H1 (cell line): ENCODE results near the gene DLST. TPM values are rescaled to one million over a fixed set of nuclear protein-coding genes. Genes with fewer than 3 reads are reported as not detected.

ENCODE experiments used
- CTCF ChIA-PET: fragments of 300-600 bp; sonication (Branson Sonifier 250); formaldehyde crosslinking; loops from one replicate; lab custom pipeline; 2021; ENCODE audit not compliant: partially characterized antibody; lab: Charles Lee
- POLR2A ChIA-PET: fragments of 300-600 bp; sonication (Branson Sonifier 250); formaldehyde crosslinking; loops from one replicate; lab custom pipeline; 2021; ENCODE audit warnings: inconsistent platforms; ENCODE audit not compliant: partially characterized antibody; lab: Charles Lee
- DNase-seq, 2 experiments: peaks; one replicate each; pipeline versions ENCODE4 v3.0.0 to v3.0.0-alpha.2; 2010 to 2022; ENCODE audit warnings: low spot score in 2 of 2, low read depth in 1 of 2, mixed read lengths in 1 of 2
- FAIRE-seq: peaks from 2 replicates; lab custom pipeline; 2011; peaks lifted over from hg19 to GRCh38; lab: Jason Lieb, UNC
- H2AFZ ChIP-seq: 2 replicates; pipeline ENCODE4 v1.8.1; 2012; ENCODE audit warnings: low read length, inconsistent platforms
- H2AK5ac ChIP-seq: 2 replicates; pipeline ENCODE4 v1.6.1; 2013; ENCODE audit warnings: low read depth, low read length
- H2BK120ac ChIP-seq: replicated peaks from 2 replicates; pipeline ENCODE3; 2013; ENCODE audit warnings: low read depth, low read length, inconsistent platforms
- H2BK12ac ChIP-seq: 2 replicates; pipeline ENCODE4 v1.6.1; 2013; ENCODE audit warnings: low read depth, low read length
- H2BK15ac ChIP-seq: 2 replicates; pipeline ENCODE4 v1.6.1; 2013; ENCODE audit warnings: low read length
- H2BK20ac ChIP-seq: 2 replicates; pipeline ENCODE4 v1.6.1; 2013; ENCODE audit warnings: low read length
- H2BK5ac ChIP-seq: 2 replicates; pipeline ENCODE4 v1.6.1; 2013; ENCODE audit warnings: low read depth, low read length
- H3K14ac ChIP-seq: 2 replicates; pipeline ENCODE4 v1.6.1; 2013; ENCODE audit warnings: inconsistent platforms; ENCODE audit not compliant: insufficient read length
- H3K18ac ChIP-seq: 2 replicates; pipeline ENCODE4 v1.6.1; 2013; ENCODE audit warnings: low read length; ENCODE audit errors: extremely low read depth
- H3K23ac ChIP-seq: 2 replicates; pipeline ENCODE4 v1.6.1; 2013; ENCODE audit warnings: inconsistent platforms; ENCODE audit not compliant: insufficient read length
- H3K23me2 ChIP-seq: 2 replicates; pipeline ENCODE4 v1.6.1; 2013; ENCODE audit warnings: low read depth, low read length
- H3K27ac ChIP-seq: 2 replicates; pipeline ENCODE4 v1.6.1; 2011; ENCODE audit warnings: low read depth, low read length, inconsistent platforms
- H3K27me3 ChIP-seq, 4 experiments: replicated peaks in 1 of 4; 1 replicate in 1 of 4; 2 replicates in 3 of 4; pipeline versions ENCODE4 v1.6.1 to v1.8.1; 2011 to 2013; ENCODE audit warnings: low read length in 3 of 4, mild to moderate bottlenecking in 3 of 4, inconsistent platforms in 2 of 4, mixed read lengths in 2 of 4, moderate library complexity in 1 of 4; ENCODE audit not compliant: control insufficient read depth in 3 of 4, insufficient read depth in 3 of 4; ENCODE audit errors: extremely low read depth in 1 of 4
- H3K36me3 ChIP-seq, 4 experiments: 2 replicates each; pipeline versions ENCODE4 v1.6.1 to v1.8.1; 2011 to 2013; ENCODE audit warnings: mild to moderate bottlenecking in 4 of 4, low read length in 3 of 4, moderate library complexity in 2 of 4, control low read depth in 1 of 4, inconsistent platforms in 1 of 4; ENCODE audit not compliant: insufficient read depth in 4 of 4, control insufficient read depth in 2 of 4
- H3K4ac ChIP-seq: replicated peaks from 2 replicates; pipeline ENCODE3; 2013; ENCODE audit warnings: low read length, low read depth, mixed read lengths, inconsistent platforms; ENCODE audit not compliant: insufficient read length
- H3K4me1 ChIP-seq, 4 experiments: replicated peaks in 1 of 4; 1 replicate in 1 of 4; 2 replicates in 3 of 4; pipeline versions ENCODE4 v1.6.1 to v1.8.1; 2011 to 2013; ENCODE audit warnings: low read length in 3 of 4, inconsistent platforms in 2 of 4, mixed read lengths in 1 of 4; ENCODE audit not compliant: insufficient read depth in 4 of 4, control insufficient read depth in 3 of 4
- H3K4me2 ChIP-seq, 2 experiments: 2 replicates each; pipeline versions ENCODE4 v1.6.1 to v1.8.1; 2011 to 2013; ENCODE audit warnings: low read depth in 2 of 2, low read length in 2 of 2, control low read depth in 1 of 2, inconsistent platforms in 1 of 2, mild to moderate bottlenecking in 1 of 2; ENCODE audit not compliant: insufficient read depth in 1 of 2
- H3K4me3 ChIP-seq, 4 experiments: fragments of 200-600, 300-600 bp in 1 of 4; sonication (generic), shearing (Covaris generic), sonication (Bioruptor Twin) in 1 of 4; 2 replicates each; pipeline versions ENCODE4 v1.5.1 to v1.8.1; 2011 to 2016; ENCODE audit warnings: low read length in 4 of 4, low read depth in 3 of 4, control low read depth in 2 of 4, inconsistent platforms in 2 of 4, mild to moderate bottlenecking in 2 of 4, mixed read lengths in 1 of 4, moderate library complexity in 1 of 4; ENCODE audit not compliant: insufficient read depth in 2 of 4; ENCODE audit errors: extremely low read depth in 1 of 4
- H3K56ac ChIP-seq: replicated peaks from 2 replicates; pipeline ENCODE3; 2013; ENCODE audit warnings: low read depth, mild to moderate bottlenecking, mixed read lengths, low read length, inconsistent platforms; ENCODE audit not compliant: insufficient read length
- H3K79me1 ChIP-seq: 2 replicates; pipeline ENCODE4 v1.6.1; 2013; ENCODE audit warnings: low read depth, low read length, control low read depth
- H3K79me2 ChIP-seq, 2 experiments: 2 replicates each; pipeline versions ENCODE4 v1.6.1 to v1.8.1; 2012 to 2013; ENCODE audit warnings: low read length in 2 of 2, mild to moderate bottlenecking in 2 of 2, inconsistent platforms in 1 of 2; ENCODE audit not compliant: insufficient read depth in 2 of 2, control insufficient read depth in 1 of 2
- H3K9ac ChIP-seq, 4 experiments: replicated peaks in 1 of 4; 1 replicate in 1 of 4; 2 replicates in 3 of 4; pipeline versions ENCODE4 v1.6.1 to v1.8.1; 2011 to 2013; ENCODE audit warnings: low read depth in 3 of 4, low read length in 3 of 4, control low read depth in 2 of 4, mild to moderate bottlenecking in 2 of 4, moderate library complexity in 2 of 4, inconsistent platforms in 1 of 4; ENCODE audit errors: extremely low read depth in 1 of 4
- H3K9me3 ChIP-seq, 2 experiments: 2 replicates each; pipeline versions ENCODE4 v1.6.1 to v1.8.1; 2012 to 2013; ENCODE audit warnings: mild to moderate bottlenecking in 2 of 2, moderate library complexity in 2 of 2, control low read depth in 1 of 2, inconsistent platforms in 1 of 2, low read depth in 1 of 2, low read length in 1 of 2, mixed read lengths in 1 of 2; ENCODE audit not compliant: insufficient read depth in 2 of 2
- H4K20me1 ChIP-seq, 2 experiments: replicated peaks in 1 of 2; 2 replicates each; pipeline versions ENCODE3 to v1.8.1; 2011 to 2013; ENCODE audit warnings: inconsistent platforms in 2 of 2, low read length in 2 of 2, mild to moderate bottlenecking in 1 of 2; ENCODE audit not compliant: insufficient read depth in 2 of 2, control insufficient read depth in 1 of 2
- H4K5ac ChIP-seq: 2 replicates; pipeline ENCODE4 v1.6.1; 2013; ENCODE audit warnings: low read length, low read depth, mixed read lengths, inconsistent platforms; ENCODE audit not compliant: insufficient read length
- H4K8ac ChIP-seq: 2 replicates; pipeline ENCODE4 v1.8.0; 2013; ENCODE audit warnings: mild to moderate bottlenecking, moderate library complexity, low read length, inconsistent platforms; ENCODE audit not compliant: insufficient read depth; ENCODE audit errors: extremely low read depth
- H4K91ac ChIP-seq: replicated peaks from 2 replicates; pipeline ENCODE3; 2013; ENCODE audit warnings: low read length, mixed read lengths, inconsistent platforms; ENCODE audit not compliant: insufficient read length
- GTF2F1 ChIP-seq: IDR thresholded peaks from 2 replicates; pipeline ENCODE4 v1.6.1; 2012; ENCODE audit warnings: low read depth, low read length, improper control_type of control experiment, borderline replicate concordance
- KDM1A ChIP-seq: fragments of 200-600, 300-600 bp; sonication (generic); IDR thresholded peaks from 2 replicates; pipeline ENCODE4 v1.7.1; 2016; ENCODE audit warnings: mild to moderate bottlenecking, low read length, borderline replicate concordance
- RNF2 ChIP-seq: fragments of 200-900, 300-1000 bp; sonication (generic); IDR thresholded peaks from 2 replicates; pipeline ENCODE4 v1.7.1; 2016; ENCODE audit warnings: borderline replicate concordance, low read depth, mild to moderate bottlenecking, antibody characterized with exemption, low read length; ENCODE audit not compliant: poor library complexity, severe bottlenecking; ENCODE audit errors: missing control alignments
- RXRA ChIP-seq: IDR thresholded peaks from 2 replicates; pipeline ENCODE4 v1.6.1; 2011; ENCODE audit warnings: low read depth, mild to moderate bottlenecking, low read length, moderate library complexity; ENCODE audit not compliant: insufficient read depth
- SAP30 ChIP-seq: fragments of 300-600 bp; sonication (generic); IDR thresholded peaks from 2 replicates; pipeline ENCODE4 v1.7.1; 2012; ENCODE audit warnings: low read length, moderate library complexity, mild to moderate bottlenecking, inconsistent platforms; ENCODE audit not compliant: insufficient read depth, insufficient replicate concordance
- SP1 ChIP-seq: IDR thresholded peaks from 2 replicates; pipeline ENCODE4 v1.6.1; 2011; ENCODE audit warnings: low read depth, low read length
- TAF7 ChIP-seq: optimal IDR thresholded peaks from 2 replicates; pipeline ENCODE3; 2011; ENCODE audit warnings: low read depth, mild to moderate bottlenecking, inconsistent platforms, low read length, moderate library complexity, borderline replicate concordance
- TBP ChIP-seq: IDR thresholded peaks from 2 replicates; pipeline ENCODE4 v1.6.1; 2011; ENCODE audit warnings: low read depth, low read length, improper control_type of control experiment
- TEAD4 ChIP-seq: IDR thresholded peaks from 2 replicates; pipeline ENCODE4 v1.6.1; 2012; ENCODE audit warnings: low read depth, low read length, inconsistent platforms, mixed read lengths
- ZNF274 ChIP-seq: IDR thresholded peaks from 2 replicates; pipeline ENCODE4 v1.7.0; 2012; ENCODE audit warnings: low read length, borderline replicate concordance; ENCODE audit errors: extremely low read depth
- WGBS, 2 experiments: shearing (Covaris generic) in 1 of 2; methylation state at CpG; one replicate each; pipeline versions ENCODE4 v1.1.6 to v1.1.7; 2013 to 2015; ENCODE audit warnings: low lambda C conversion rate in 2 of 2, mixed read lengths in 2 of 2, inconsistent platforms in 1 of 2, low coverage in 1 of 2, missing lambda C conversion rate in 1 of 2; ENCODE audit not compliant: insufficient replicate concordance in 2 of 2, insufficient coverage in 1 of 2, insufficient read length in 1 of 2; ENCODE audit errors: extremely low coverage in 1 of 2, missing lambda C conversion rate in 1 of 2; 5-methylcytosine and 5-hydroxymethylcytosine counted together
- polyA plus RNA-seq, 7 experiments: library from polyadenylated mRNA; depleted of rRNA in 3 of 7; stranded (reverse) in 5 of 7; unstranded in 2 of 7; fragments of >200 nt in 5 of 7; fragments of 200-250 nt in 2 of 7; gene quantifications; 1 replicate in 5 of 7; 2 replicates in 1 of 7; 4 replicates in 1 of 7; pipeline versions ENCODE4 v1.2.1 to v1.2.3, GENCODE V29; 2011 to 2013; ENCODE audit warnings: missing spikeins in 2 of 7, mixed read lengths in 2 of 7
- total RNA-seq: library from RNA; stranded (reverse); fragmentation: NEBNext Ultra II Directional; extraction: Animal tissue kit (Norgen Biotek cat#: 25700); gene quantifications from 2 replicates; pipeline ENCODE4 v1.2.1, GENCODE V29; 2021
- TF ChIP-seq, protein P1 (sequence below), 3 experiments: IDR thresholded peaks; 1 replicate in 2 of 3; 2 replicates in 1 of 3; pipeline versions ENCODE4 v1.5.1 to v1.6.1; 2011; ENCODE audit warnings: low read length in 3 of 3, mild to moderate bottlenecking in 3 of 3, inconsistent platforms in 2 of 3, low read depth in 1 of 3, moderate library complexity in 1 of 3; ENCODE audit not compliant: insufficient read depth in 1 of 3; ENCODE audit errors: control extremely low read depth in 1 of 3

Gene DLST
- total and polyA plus RNA-seq, 2 of the 8 experiments (the other 6 are each of a cell fraction or from before 2014, with no cell fraction given): 96.5 to 117 TPM

DNA sequence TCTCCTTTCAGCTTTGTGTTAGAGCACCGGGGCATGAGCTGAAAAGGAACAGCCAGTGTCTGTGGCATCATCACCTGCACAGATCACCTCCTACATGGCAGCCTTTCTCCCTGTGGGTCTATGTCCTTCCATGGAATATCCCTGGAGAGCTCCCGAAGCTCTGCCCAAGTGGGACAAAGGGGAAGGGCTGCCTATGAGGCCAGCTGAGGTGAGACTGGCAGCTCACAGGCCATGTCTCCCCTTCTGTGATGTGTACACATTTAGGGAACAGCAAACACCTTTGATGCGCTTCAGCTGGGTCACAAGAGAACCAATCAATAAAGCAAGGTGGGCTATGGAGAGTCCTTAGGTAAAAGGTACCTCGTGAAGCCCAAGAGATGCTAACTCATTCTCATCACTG lies 9.9 kb upstream of the DLST start:
- H3K23ac ChIP-seq: no peak overlapping the region
- ChIA-PET POLR2A (interaction anchor here (1.2 to 1.7 kb wide), 3 partner anchors 9 to 11 kb away, joined by 3 to 9 read pairs (median 3); no protein-coding TSS in a partner anchor), CTCF (interaction anchor here (0.8 to 17.5 kb wide), 8 partner anchors 9 to 263 kb away, joined by 3 to 364 read pairs (median 6); no protein-coding TSS in a partner anchor)
- no peak overlapping the region for H3K56ac ChIP-seq
- no peak overlapping the region for H2BK5ac ChIP-seq
- no peak overlapping the region for H4K91ac ChIP-seq
- no peak overlapping the region for H3K4me2 ChIP-seq
- no peak overlapping the region for H3K4ac ChIP-seq
- no peaks in the 10 kb centered on the region for H3K23me2 ChIP-seq
- no peak for FAIRE-seq
- no peak overlapping the region for H4K8ac ChIP-seq
- H3K79me2 ChIP-seq: no peaks in the 10 kb centered on the region
- H3K14ac ChIP-seq: no peak overlapping the region
- H2BK120ac ChIP-seq: no peak overlapping the region
- H3K18ac ChIP-seq: no peak overlapping the region
- no peak overlapping the region for H3K9ac ChIP-seq
- H2BK20ac ChIP-seq: no peak overlapping the region
- no peaks in the 10 kb centered on the region for H3K36me3 ChIP-seq
- no peak overlapping the region for H2AFZ ChIP-seq
- no peak overlapping the region for H2BK12ac ChIP-seq
- H3K4me3 ChIP-seq: no peak overlapping the region
- no peaks in the 10 kb centered on the region for H4K20me1 ChIP-seq
- H3K9me3 ChIP-seq: no peaks in the 10 kb centered on the region
- no peak overlapping the region for H3K27ac ChIP-seq
- no peak overlapping the region for H4K5ac ChIP-seq
- no peak for DNase-seq
- WGBS, 2 experiments: 91% methylated on average over 4 of the region's 4 CpGs; no CpG with 5 or more reads in 1 of the 2 experiments
- no peaks in the 10 kb centered on the region for H3K79me1 ChIP-seq
- no peak overlapping the region for H2AK5ac ChIP-seq
- peaks cover 0 to 5% (median 3%) of the 10 kb centered on the region in 4 experiments; a peak in 3 of 7 replicates for H3K4me1 ChIP-seq
- no peak overlapping the region for H2BK15ac ChIP-seq
- H3K27me3 ChIP-seq: no peaks in the 10 kb centered on the region
- TF ChIP-seq ZNF274: no peak
- TF ChIP-seq SAP30: no peak
- TF ChIP-seq SP1: no peak
- TF ChIP-seq KDM1A: no peak
- no peak for TF ChIP-seq RXRA
- no peak for TF ChIP-seq TBP
- TF ChIP-seq TEAD4: no peak
- TF ChIP-seq, protein P1, sequence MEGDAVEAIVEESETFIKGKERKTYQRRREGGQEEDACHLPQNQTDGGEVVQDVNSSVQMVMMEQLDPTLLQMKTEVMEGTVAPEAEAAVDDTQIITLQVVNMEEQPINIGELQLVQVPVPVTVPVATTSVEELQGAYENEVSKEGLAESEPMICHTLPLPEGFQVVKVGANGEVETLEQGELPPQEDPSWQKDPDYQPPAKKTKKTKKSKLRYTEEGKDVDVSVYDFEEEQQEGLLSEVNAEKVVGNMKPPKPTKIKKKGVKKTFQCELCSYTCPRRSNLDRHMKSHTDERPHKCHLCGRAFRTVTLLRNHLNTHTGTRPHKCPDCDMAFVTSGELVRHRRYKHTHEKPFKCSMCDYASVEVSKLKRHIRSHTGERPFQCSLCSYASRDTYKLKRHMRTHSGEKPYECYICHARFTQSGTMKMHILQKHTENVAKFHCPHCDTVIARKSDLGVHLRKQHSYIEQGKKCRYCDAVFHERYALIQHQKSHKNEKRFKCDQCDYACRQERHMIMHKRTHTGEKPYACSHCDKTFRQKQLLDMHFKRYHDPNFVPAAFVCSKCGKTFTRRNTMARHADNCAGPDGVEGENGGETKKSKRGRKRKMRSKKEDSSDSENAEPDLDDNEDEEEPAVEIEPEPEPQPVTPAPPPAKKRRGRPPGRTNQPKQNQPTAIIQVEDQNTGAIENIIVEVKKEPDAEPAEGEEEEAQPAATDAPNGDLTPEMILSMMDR (IDR thresholded peaks at IDR 0.05; ENCODE audit: control extremely low read depth in 1 of 3, insufficient read depth in 1 of 3, low read depth in 1 of 3, low read length in 3 of 3): no peak
- no peak for TF ChIP-seq GTF2F1
- no peak for TF ChIP-seq RNF2
- TF ChIP-seq TAF7: no peak
